ENCODE measurements around the gene PRR36. TPM values are rescaled to one million over a fixed set of nuclear protein-coding genes. Genes with fewer than 3 reads are reported as not detected.

PRR36 gene
- total and polyA plus RNA-seq, 10 donors: 0.02 to 0.43 (median 0.09) TPM; not detected in 3

- peak overlapping the region in 7 of 8 donors; percentile 85 to 96 (median 94) for H3K27ac ChIP-seq
These were observed 48.0 kb upstream of the PRR36 start for GRCh38 chr19:7921967-7922835.

GRCh38 chr19:7921302-7921966 is 47.2 kb upstream of the PRR36 start:
- Histone ChIP-seq H3K27me3 (replicated peaks in 1 of 7) (peaks cover 0 to 50% (median 31%) of the 10 kb centered on the region in 7 donors), H3K4me3 (peak overlapping the region; percentile 41 to 94 (median 64)), H3K27ac (peak overlapping the region; percentile 84 to 96 (median 92)), H3K9me3 (no peaks in the 10 kb centered on the region), H3K36me3 (peaks cover 3 to 18% (median 11%) of the 10 kb centered on the region in 6 donors), H3K4me1 (peaks cover 36 to 90% (median 69%) of the 10 kb centered on the region in 6 donors)
- DNase-seq: no peak
- peak in 1 of 3 donors; percentile 6 for TF ChIP-seq POLR2AphosphoS5 (IDR thresholded peaks at IDR 0.05)
- TF ChIP-seq CTCF (IDR thresholded peaks at IDR 0.05 in 8 of 11, conservative IDR thresholded peaks at IDR 0.05 in 3 of 11): no peak
- intact Hi-C loops (cut with DNase I; ENCODE audit: low total_unique reads): no loop called here
- 24 to 59% (median 48%) methylated on average over 12 to 17 of the region's 17 CpGs for WGBS, 5 donors

More at GRCh38 chr19:7921967-7922835, 48.0 kb upstream of the PRR36 start:
- H3K4me3 ChIP-seq: peak overlapping the region in 5 of 8 donors; percentile 45 to 94 (median 77)
- H3K27me3 ChIP-seq (replicated peaks in 1 of 7): peaks cover 0 to 42% (median 23%) of the 10 kb centered on the region in 7 donors
- TF ChIP-seq POLR2AphosphoS5 (IDR thresholded peaks at IDR 0.05) (no peak), POLR2A (IDR thresholded peaks at IDR 0.05) (no peak), CTCF (IDR thresholded peaks at IDR 0.05 in 8 of 11, conservative IDR thresholded peaks at IDR 0.05 in 3 of 11) (no peak)
- DNase-seq: peak; percentile 82
- 91 to 98% (median 94%) methylated on average over 26 to 31 of the region's 31 CpGs for WGBS, 5 donors
- peaks cover 3 to 25% (median 11%) of the 10 kb centered on the region in 6 donors for H3K36me3 ChIP-seq
- no peaks in the 10 kb centered on the region for H3K9me3 ChIP-seq
- intact Hi-C loops (cut with DNase I; ENCODE audit: low total_unique reads): no loop called here
- H3K4me1 ChIP-seq: peaks cover 35 to 90% (median 69%) of the 10 kb centered on the region in 6 donors

- intact Hi-C loops (cut with DNase I; ENCODE audit: low total_unique reads): no loop called here
- H3K4me1 ChIP-seq: peaks cover 39 to 93% (median 72%) of the 10 kb centered on the region in 6 donors
These were observed 46.5 kb upstream of the PRR36 start for GRCh38 chr19:7920519-7921301.

More at GRCh38 chr19:7920519-7921301, 46.5 kb upstream of the PRR36 start:
- H3K27me3 ChIP-seq (replicated peaks in 1 of 7): peaks cover 0 to 55% (median 38%) of the 10 kb centered on the region in 7 donors
- 0 to 2% (median 1%) methylated on average over 35 to 62 of the region's 62 CpGs for WGBS, 5 donors
- peak; percentile 100 for DNase-seq
- TF ChIP-seq POLR2AphosphoS5 (IDR thresholded peaks at IDR 0.05) (peak; percentile 59 to 82 (median 63)), POLR2A (IDR thresholded peaks at IDR 0.05) (peak in 1 of 3 donors; percentile 9), CTCF (IDR thresholded peaks at IDR 0.05 in 8 of 11, conservative IDR thresholded peaks at IDR 0.05 in 3 of 11) (no peak)
- H3K4me3 ChIP-seq: peak overlapping the region; percentile 77 to 94 (median 84)
- H3K9me3 ChIP-seq: no peaks in the 10 kb centered on the region
- H3K36me3 ChIP-seq: peaks cover 3 to 18% (median 11%) of the 10 kb centered on the region in 6 donors
- peak overlapping the region; percentile 85 to 96 (median 94) for H3K27ac ChIP-seq
